ENCODE results near the gene CSTF1.
A peak's percentile ranks its signal among the peaks of the same experiment; 100 is the strongest.
"Not testable (repeated sequence)": the region's sequence is repeated elsewhere in the genome, so short reads cannot be mapped to it uniquely, and the experiment has no call there.

Gene CSTF1

DNA sequence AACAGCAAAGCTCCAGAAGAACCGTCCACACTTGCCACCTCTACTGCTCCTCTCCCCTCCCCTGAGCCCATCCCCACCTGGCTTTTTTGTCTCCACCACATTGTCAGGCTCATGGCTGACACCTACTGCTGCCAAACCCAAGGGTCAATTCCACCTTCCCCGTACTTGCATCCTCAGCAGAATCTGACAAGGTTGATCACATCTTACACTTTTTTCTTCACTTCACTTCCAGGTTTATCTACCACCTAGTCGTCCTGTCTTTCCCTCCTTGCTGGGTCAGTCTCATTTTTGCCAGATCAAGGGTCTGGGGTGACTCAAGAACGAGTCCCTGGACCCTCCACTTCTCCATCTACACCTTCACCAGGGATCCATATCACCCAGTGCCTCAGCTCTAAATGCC lies 3.6 kb upstream of the CSTF1 start:
- H3K4me2 ChIP-seq (ENCODE audit: low read length), result no peak overlapping the region
- TF ChIP-seq, protein P1, sequence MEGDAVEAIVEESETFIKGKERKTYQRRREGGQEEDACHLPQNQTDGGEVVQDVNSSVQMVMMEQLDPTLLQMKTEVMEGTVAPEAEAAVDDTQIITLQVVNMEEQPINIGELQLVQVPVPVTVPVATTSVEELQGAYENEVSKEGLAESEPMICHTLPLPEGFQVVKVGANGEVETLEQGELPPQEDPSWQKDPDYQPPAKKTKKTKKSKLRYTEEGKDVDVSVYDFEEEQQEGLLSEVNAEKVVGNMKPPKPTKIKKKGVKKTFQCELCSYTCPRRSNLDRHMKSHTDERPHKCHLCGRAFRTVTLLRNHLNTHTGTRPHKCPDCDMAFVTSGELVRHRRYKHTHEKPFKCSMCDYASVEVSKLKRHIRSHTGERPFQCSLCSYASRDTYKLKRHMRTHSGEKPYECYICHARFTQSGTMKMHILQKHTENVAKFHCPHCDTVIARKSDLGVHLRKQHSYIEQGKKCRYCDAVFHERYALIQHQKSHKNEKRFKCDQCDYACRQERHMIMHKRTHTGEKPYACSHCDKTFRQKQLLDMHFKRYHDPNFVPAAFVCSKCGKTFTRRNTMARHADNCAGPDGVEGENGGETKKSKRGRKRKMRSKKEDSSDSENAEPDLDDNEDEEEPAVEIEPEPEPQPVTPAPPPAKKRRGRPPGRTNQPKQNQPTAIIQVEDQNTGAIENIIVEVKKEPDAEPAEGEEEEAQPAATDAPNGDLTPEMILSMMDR (IDR thresholded peaks at IDR 0.05), result no peak
- H3K36me3 ChIP-seq (ENCODE audit: control insufficient read depth, insufficient read depth, low read length), result no peaks in the 10 kb centered on the region
- H3K79me2 ChIP-seq, result peaks cover 3% of the 10 kb centered on the region
- H2AFZ ChIP-seq, result no peak overlapping the region
- H3K9me3 ChIP-seq (ENCODE audit: control insufficient read depth, low read length), result no peaks in the 10 kb centered on the region
- no peak overlapping the region for H3K27ac ChIP-seq
- H3K4me3 ChIP-seq (ENCODE audit: low read depth, low read length), result no peak overlapping the region
- H3K9ac ChIP-seq, result no peak overlapping the region
- peaks cover 4% of the 10 kb centered on the region for H3K4me1 ChIP-seq
- no peaks in the 10 kb centered on the region for H3K27me3 ChIP-seq (ENCODE audit: control insufficient read depth, insufficient read depth, low read length)

DNA sequence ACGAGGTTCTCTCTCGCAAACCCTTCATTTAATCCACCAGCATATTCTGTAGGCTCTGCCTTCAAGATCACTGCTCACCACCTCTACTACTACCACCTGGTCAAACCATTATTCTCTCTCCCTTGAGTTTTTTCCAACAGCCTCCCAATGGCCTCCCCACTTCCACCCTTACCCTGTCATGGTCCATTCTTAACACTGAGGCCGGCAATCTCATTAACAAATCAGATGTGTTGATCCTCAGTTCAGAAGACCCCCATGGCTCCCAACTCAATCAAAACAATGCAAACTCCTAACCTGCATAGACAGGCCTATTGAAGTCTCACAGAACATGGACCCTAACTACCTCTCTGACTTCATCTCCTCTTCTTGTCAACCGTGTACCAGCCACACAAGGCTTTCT lies 2.6 kb upstream of the CSTF1 start:
- no peaks in the 10 kb centered on the region for H3K36me3 ChIP-seq (ENCODE audit: control insufficient read depth, insufficient read depth, low read length)
- TF ChIP-seq, protein P1 (IDR thresholded peaks at IDR 0.05), result no peak
- H3K4me2 ChIP-seq (ENCODE audit: low read length), result no peak overlapping the region

DNA sequence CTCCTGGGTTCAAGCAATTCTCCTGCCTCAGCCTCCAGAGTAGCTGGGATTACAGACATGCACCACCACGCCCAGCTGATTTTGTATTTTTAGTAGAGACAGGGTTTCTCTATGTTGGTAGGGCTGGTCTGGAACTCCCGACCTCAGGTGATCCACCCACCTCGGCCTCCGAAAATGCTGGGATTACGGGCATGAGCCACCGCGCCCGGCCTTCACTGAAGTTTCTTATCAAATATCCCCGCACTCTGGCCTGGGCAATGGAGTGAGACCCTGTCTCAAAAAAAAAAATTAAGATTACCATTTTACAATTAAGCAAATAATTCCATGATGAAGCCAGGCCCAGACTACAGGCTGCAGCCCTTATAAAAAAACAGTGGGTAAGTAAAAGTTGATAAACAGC lies 2.0 kb upstream of the CSTF1 start:
- H3K4me1 ChIP-seq; H3K79me2 ChIP-seq; H3K36me3 ChIP-seq (ENCODE audit: control insufficient read depth, insufficient read depth, low read length); H3K4me3 ChIP-seq (ENCODE audit: low read depth, low read length); H3K9me3 ChIP-seq (ENCODE audit: control insufficient read depth, low read length); H3K27me3 ChIP-seq (ENCODE audit: control insufficient read depth, insufficient read depth, low read length); H2AFZ ChIP-seq; H3K27ac ChIP-seq; H3K9ac ChIP-seq; H3K4me2 ChIP-seq (ENCODE audit: low read length): not testable (repeated sequence)

More for the DNA sequence above, 2.6 kb upstream of the CSTF1 start:
- Histone ChIP-seq H2AFZ (no peak overlapping the region), H3K4me3 (ENCODE audit: low read depth, low read length) (no peak overlapping the region), H3K4me1 (peaks cover 7% of the 10 kb centered on the region), H3K79me2 (peaks cover 5% of the 10 kb centered on the region), H3K9me3 (ENCODE audit: control insufficient read depth, low read length) (no peaks in the 10 kb centered on the region), H3K27me3 (ENCODE audit: control insufficient read depth, insufficient read depth, low read length) (no peaks in the 10 kb centered on the region), H3K9ac (no peak overlapping the region), H3K27ac (no peak overlapping the region)

DNA sequence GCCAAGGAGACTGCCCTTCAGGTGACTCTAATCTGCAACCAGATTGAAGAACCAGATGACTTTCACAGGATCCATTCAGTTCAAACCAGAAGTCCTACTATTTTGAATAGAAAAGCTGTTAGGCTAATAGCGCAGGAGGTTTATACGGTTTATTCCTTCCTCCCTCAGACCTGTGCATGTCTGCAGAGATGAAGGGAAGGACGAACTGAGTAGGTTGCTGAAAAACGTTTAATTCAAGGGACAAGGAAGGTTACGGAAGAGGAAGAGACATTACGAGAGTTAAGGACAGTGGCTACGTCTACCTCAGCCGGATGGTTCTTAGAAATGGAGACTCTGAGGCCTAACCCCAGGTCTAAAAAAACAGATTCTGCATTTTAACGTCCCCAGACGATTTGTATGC lies 1.4 kb upstream of the CSTF1 start:
- no peaks in the 10 kb centered on the region for H3K9me3 ChIP-seq (ENCODE audit: control insufficient read depth, low read length)
- no peak overlapping the region for H3K4me3 ChIP-seq (ENCODE audit: low read depth, low read length)
- H3K4me1 ChIP-seq, result peaks cover 7% of the 10 kb centered on the region
- H3K27me3 ChIP-seq (ENCODE audit: control insufficient read depth, insufficient read depth, low read length), result no peaks in the 10 kb centered on the region
- peaks cover 5% of the 10 kb centered on the region for H3K79me2 ChIP-seq
- TF ChIP-seq, protein P1 (IDR thresholded peaks at IDR 0.05), result no peak
- no peak overlapping the region for H3K4me2 ChIP-seq (ENCODE audit: low read length)
- no peak overlapping the region for H3K27ac ChIP-seq
- H3K9ac ChIP-seq, result no peak overlapping the region
- H3K36me3 ChIP-seq (ENCODE audit: control insufficient read depth, insufficient read depth, low read length), result no peaks in the 10 kb centered on the region
- H2AFZ ChIP-seq, result peak overlapping the region; percentile 95

DNA sequence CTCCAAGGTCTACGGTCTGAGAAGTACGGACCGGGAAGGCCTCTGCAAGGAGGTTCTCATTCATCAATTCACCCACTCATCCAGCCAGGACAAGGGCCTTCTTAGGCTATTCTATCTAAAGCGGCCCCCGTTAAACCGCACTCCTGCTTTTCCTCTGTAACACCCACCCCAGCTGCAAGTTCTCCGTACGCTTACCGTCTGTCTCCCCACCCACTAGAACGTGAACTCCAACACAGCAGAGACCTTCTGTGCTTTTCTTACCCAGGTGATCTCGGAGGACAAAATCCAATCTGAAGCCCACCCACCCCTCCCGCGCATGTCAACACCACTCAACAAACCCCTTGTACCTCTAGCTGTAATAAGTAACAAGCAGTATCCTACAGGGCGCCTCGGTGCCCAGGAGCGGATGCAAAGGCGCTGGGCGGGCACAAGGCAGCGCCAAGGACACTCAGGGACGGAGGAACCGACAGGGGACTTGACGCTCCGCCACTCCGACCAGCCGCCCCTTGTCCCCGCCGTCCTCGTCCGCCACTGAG lies 781 bp upstream of the CSTF1 start:
- H3K27me3 ChIP-seq (ENCODE audit: control insufficient read depth, insufficient read depth, low read length), result no peaks in the 10 kb centered on the region
- peak overlapping the region; percentile 86 for H3K4me2 ChIP-seq (ENCODE audit: low read length)
- H3K4me3 ChIP-seq (ENCODE audit: low read depth, low read length), result peak overlapping the region; percentile 63
- H3K9ac ChIP-seq, result no peak overlapping the region
- peaks cover 7% of the 10 kb centered on the region for H3K4me1 ChIP-seq
- H3K36me3 ChIP-seq (ENCODE audit: control insufficient read depth, insufficient read depth, low read length), result no peaks in the 10 kb centered on the region
- no peaks in the 10 kb centered on the region for H3K9me3 ChIP-seq (ENCODE audit: control insufficient read depth, low read length)
- H2AFZ ChIP-seq, result peak overlapping the region; percentile 95
- H3K79me2 ChIP-seq, result peaks cover 5% of the 10 kb centered on the region
- TF ChIP-seq, protein P1 (IDR thresholded peaks at IDR 0.05), result no peak
- peak overlapping the region; percentile 82 for H3K27ac ChIP-seq

Data from parathyroid adenoma (tissue), 2 donors.